NCI-H524 treated with DMSO at 0.1 percent for 48 hours (cell line): Measurements from ENCODE around the gene CYP4F12.

ENCODE experiments used
- DNase-seq: peaks from one replicate; lab custom pipeline; 2025; lab: John Stamatoyannopoulos, UW

CYP4F12 gene, protein sequence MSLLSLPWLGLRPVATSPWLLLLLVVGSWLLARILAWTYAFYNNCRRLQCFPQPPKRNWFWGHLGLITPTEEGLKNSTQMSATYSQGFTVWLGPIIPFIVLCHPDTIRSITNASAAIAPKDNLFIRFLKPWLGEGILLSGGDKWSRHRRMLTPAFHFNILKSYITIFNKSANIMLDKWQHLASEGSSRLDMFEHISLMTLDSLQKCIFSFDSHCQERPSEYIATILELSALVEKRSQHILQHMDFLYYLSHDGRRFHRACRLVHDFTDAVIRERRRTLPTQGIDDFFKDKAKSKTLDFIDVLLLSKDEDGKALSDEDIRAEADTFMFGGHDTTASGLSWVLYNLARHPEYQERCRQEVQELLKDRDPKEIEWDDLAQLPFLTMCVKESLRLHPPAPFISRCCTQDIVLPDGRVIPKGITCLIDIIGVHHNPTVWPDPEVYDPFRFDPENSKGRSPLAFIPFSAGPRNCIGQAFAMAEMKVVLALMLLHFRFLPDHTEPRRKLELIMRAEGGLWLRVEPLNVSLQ

DNA sequence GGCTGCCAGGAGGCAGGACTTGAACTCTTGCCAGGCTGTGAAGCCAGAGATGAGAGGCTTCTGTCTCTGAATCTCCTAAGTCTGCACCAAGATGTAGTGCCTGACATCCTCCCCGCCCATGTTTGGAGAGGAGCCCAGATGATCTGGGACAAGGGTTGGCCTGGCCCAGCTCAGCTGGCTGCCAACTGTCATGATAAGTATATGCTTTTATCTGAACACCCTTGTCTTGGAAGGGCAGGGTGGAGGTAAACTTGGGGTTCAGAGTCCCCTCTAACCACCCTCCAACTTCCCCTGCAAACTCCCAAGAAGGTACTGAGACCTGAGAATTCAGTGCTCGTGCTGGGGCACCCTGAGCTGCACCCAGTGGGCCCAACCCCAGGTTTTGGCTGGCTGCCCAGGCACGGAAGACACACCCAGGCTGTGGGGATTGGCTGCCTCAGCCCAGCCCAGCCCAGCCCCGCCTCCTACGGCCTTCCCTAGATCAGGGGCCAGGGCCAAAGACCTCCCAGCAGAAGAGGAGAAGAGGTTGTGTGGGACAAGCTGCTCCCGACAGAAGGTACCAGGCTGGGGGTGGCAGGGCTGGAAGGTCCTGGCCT lies at the start of gene CYP4F12:
Gene CYP4F12 (plus strand): TSS at position 508 of the 596 bp plus-strand sequence. CDS start 443 bp downstream, outside the sequence.
- no peak for DNase-seq

DNA sequence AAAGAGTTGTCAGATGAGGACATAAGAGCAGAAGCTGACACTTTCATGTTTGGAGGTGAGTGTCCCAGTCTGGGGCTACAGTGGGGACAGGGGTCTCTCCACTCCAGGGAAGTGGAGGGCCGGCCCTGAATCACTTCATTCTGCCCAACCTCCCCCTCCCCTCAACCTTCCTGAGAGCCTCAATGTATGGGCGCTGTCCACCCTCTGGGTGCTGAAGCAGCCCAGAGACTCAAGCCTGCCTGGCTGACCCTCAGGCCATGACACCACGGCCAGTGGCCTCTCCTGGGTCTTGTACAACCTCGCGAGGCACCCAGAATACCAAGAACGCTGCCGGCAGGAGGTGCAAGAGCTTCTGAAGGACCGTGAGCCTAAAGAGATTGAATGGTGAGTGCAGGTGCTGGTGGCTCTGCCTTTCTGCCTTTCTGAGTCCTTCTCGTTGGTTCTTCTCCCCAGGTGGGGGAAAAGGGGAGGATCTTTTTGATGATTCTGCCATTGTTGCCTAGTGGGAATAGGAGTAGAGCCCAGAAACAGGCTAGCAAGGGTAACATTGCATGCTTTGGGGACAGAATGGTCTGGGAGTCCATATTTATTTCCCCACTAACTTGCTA lies 49.1 kb upstream of the CYP4F12 start:
- no peak for DNase-seq

DNA sequence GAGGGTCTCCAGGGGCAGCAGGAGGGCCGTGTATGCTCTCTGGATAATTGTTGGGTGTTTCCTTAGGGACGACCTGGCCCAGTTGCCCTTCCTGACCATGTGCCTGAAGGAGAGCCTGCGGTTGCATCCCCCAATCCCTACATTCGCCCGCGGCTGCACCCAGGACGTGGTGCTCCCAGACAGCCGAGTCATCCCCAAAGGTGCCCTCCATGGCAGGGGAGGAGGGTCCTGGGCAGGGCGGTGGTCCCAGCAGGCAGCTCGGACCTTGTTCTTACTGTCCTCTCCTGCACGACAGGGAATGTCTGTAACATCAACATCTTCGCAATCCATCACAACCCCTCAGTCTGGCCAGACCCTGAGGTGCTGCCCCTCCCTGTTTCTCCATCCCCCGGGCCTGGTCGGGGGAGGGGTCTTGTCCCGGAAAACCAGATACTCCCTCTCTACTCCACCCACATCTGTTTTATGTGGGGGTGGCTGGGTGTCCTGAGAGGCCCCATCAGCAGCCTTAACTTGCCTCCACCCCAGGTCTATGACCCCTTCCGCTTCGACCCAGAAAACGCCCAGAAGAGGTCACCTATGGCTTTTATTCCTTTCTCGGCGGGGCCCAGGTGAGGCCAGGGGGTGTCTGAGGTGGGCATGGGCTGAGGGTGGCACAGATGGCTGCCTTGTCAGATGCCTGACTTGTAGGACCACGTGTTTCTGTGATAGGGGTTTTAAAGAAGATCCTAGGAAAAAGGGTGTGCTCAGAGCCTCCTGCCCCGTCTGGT lies 44.5 kb upstream of the CYP4F12 start:
- DNase-seq: no peak

DNA sequence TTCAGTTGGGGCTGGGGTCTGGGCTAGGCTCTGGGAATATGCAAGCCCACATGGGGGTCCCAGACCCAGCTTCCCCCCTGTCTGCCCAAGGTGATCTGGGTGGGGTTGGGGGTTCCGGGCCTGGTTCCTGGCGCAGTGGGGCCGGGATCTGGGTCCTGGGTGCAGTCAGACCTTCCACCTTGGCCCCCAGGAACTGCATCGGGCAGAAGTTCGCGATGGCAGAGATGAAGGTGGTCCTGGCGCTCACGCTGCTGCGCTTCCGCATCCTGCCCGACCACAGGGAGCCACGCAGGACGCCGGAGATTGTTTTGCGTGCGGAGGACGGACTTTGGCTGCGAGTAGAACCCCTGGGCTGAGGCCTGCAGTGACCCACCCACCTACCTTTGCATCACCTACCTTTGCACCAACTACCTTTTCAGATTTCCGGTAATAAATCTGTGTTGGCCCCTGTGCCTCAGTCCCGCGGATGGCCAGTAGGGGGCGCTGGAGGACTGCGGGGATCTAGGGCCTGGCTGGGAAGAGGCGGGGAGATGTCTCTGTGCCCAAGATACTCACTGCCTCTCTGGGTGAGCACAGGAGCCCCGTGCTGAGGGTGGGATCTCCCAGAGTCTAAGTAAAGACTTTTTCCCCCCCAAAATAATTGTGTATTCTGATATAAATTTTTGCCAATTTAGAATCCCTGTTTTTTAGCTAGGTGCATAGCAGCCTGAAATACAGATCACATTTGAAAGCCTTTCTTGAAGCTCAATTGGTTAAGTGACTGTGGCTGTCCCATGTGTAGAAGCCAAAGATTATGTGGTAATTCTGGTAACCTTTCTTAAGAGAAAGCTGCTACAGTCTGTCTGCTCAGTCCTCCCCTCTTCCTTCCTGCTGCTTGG lies 43.6 kb upstream of the CYP4F12 start:
- DNase-seq: no peak

DNA sequence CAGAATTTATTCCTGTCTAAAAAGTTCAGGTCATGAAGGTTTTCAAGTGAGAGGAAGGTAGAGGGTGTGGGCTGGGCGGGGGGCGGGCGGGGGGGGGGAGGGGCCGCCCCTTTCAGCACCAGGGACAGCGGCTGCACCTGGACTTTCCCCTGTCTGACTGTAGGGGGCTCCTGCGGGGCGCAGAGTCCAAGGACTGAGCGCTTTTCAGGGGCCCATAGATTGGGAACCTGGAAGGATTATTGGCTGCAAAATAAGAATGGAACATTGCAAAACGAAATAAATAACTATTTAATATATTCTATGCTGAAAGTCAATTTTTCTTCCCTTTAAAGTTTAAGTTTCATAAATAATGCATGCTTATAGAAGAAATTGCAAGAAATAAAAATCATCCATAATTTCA lies 41.1 kb upstream of the CYP4F12 start:
- no peak for DNase-seq

DNA sequence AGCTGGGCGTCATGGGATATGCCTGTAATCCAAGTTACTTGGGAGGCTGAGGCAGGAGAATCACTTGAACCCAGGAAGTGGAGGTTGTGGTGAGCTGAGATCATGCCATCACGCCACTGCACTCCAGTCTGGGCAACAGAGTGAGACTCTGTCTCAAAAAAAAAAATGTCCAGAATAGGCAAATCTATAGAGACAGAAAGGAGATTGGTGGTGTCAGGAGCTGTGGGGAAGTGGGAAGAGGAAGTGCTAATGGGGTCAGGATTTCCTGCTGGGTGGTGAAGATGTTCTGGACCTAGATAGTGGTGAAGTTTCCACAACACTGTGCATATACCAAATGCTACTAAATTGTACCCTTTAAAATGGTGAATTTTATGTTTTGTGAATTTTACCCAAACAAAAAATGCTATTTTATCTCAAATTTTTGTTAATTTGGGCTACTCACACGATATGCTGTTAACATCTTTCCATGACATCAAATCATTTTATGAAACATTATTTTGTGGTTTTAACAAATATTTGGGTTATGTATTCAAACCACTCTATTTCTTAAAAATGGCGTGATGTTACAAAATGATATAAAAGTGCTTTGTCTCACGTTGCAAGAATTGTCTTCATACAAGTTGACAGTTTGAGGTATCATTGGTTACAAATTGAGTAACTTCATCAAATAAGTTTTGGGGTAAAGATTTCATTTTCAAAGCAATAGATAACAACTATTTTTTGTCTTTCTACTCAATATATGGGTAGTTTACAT lies 39.6 kb upstream of the CYP4F12 start:
- no peak for DNase-seq

DNA sequence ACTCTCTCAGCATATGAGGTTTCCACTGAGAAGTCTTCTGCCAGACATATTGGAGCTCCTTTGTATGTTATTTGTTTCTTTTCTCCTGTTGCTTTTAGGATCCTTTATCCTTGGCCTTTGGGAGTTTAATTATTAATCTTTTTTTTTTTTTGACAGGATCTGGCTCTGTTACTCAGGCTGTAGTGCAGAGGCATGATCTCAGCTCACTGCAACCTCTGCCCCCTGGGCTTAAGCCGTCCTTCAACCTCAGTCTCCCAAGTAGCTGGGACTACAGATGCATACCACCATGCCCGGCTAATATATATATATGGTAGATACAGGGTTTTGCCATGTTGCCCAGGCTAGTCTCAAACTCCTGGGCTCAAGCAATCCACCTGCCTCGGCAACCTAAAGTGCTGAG lies 38.8 kb upstream of the CYP4F12 start:
- no peak for DNase-seq

DNA sequence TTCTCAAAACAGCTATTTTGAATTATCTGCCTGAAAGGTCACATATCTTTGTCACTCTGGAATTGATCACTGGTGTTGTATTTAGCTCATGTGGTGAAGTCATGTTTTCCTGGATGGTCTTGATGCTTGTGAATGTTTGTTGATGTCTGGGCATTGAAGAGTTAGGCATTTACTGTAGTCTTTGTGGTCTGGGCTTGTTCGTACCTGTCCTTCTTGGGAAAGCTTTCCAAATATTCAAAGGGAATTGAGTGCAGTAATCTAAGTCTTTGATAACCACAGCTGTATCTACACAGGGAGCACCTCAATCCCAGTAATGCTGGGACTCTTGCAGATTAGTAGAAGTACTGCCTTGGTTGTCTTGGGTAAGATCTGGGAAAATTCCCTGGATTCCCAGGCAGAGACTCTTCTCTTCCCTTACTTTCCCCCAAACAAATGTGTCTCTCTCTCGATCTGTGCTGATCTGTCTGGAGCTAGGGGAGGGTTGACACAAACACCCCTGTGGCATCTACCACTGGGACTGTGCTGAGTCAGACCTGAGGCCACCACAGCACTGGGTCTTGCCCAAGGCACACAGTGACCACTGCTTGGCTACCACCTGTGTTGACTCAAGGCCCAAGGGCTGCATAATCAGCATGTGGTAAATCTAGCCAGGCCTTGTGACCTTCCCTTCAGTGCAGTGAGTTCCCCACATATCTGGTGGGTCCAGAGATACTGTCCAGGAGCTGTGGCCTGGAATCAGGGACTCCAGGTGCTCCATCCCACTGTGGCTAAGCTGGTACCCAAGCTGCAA lies 37.7 kb upstream of the CYP4F12 start:
- no peak for DNase-seq

DNA sequence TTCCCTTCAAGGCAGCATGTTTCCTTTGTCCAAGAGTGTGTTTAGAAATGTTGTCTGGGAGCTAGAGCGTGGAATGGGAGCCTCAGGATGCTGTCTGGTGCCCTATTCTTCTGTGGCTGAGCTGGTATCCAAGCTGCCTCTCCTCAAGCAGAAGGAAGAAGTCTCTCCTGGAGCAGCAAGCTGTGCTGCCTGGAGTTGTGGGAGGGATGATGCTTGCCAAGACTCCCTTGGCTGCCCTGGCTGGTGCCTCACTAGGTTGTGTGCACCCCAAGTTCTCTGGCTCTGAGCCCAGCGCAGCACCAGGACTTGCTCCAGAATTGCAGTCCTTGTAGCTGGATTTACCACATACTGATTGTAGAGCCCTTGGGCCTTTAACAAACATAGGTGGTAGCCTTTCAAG lies 36.9 kb upstream of the CYP4F12 start:
- no peak for DNase-seq

DNA sequence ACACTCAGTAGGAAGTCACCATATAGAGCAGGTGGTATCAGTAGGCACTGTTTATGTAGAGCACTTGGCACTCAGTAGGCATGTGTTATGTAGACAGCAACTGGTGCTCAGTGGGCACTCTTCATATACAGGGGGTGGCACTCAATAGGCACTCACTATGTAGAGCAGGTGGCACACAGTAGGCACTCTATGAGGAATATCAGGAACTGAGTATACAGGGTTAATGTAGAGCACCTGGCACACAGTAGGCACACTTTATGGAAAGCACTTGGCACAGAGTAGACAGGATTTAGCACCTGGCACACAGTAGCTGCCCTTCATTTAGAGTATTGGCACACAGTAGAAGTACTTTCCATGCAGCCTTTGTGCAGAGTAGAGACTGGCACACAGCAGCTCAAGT lies 33.3 kb upstream of the CYP4F12 start:
- no peak for DNase-seq

DNA sequence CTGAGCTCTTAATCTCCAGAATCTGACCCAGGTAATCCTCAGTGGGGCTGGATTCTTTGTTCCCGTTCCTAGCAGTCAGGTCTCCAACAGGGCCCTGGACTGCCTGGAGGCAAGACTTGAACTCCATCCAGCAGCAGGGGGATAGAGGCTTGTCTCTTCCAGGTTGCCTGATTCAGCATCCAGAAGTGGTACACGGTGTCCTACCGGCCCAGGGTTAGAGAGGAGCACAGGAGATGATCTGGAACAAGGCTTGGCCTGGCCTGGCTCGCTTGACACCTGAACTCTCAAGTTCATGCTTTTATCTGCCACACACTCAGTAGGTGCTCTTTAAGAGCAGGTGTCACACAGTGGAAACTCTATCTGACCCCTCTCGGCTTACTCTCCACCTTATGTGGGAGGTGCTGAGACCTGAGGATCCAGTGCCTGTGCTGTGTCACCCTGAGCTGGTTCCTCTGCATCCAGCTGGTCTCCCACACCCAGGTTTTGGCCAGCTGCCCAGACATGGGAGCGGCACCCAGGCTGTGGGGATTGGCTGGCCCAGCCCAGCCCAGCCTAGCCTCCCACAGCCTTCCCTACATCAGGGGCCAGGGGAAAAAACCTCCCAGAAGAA lies 32.5 kb upstream of the CYP4F12 start, which contains the start of gene CYP4F3:
Gene CYP4F3 (plus strand): TSS at position 604 of the 610 bp plus-strand sequence. CDS start 519 bp downstream, outside the sequence.
- no peak for DNase-seq

DNA sequence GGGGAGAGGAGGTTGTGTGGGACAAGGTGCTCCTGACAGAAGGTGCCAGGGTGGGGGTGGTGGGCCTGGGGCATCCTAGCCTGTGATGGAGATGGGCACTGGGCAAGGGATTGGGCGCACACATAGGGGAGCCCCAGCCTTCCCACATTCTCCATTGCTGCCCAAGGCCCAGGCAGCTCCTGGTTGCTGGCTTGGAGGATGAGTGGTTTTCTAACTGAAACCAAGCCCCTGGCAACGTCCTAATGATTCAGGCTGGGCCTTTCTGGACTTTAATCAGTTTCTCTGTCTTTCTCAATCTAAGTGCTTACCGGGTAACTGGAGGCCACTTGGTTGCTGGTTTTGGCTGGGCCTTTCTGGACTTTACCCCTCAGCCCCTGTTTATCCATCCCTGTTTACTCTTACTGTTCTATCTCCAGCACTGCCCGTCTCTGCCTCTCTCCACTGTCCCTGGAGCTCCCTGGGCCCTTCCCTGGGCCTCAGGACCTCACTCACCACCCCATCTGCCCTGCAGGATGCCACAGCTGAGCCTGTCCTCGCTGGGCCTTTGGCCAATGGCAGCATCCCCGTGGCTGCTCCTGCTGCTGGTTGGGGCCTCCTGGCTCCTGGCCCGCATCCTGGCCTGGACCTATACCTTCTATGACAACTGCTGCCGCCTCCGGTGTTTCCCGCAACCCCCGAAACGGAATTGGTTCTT lies 31.8 kb upstream of the CYP4F12 start:
- no peak for DNase-seq

DNA sequence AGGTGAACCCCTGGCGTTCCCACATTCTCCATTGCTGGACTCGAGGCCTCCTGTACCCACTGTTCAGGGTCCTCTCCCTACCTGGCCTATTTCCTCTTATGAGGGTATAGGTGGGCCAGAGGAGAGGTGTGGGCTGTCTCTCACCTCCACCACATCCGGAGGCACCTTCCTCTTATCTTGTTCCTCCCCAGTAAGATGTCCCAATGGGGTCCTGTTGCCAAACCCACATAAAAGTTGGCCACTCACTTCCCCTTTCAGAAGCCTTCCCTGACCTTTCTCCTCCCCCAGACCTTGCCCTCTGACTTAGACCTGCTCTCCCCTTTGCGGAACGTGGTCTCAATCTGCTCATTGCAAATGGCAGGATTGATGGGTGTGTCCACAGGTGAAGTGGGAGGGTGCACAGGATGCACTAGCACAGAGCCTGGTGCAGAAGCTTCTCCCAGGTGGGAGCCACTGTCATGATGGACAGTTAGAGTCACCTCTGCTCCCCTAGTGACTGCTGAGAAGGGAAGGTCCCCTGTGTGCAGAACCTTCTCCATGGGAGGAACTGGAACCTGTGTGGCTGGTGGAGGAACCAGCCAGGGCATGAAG lies 30.9 kb upstream of the CYP4F12 start:
- no peak for DNase-seq

DNA sequence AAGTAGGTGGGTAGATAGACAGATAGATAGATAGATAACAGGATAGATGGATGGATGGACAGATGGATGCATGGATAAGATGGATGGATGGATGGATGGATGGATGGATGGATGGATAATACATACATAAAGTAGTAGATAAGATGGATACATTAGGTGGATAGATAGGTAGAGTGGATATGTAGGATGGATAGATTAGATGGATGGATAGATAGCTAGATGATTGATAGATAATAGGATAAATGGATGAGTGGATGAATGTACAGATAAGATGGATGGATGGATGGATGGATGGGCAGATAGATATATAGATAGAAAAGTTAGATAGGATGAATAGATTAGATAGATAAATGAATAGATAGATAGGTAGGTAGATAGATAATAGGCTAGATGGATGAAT lies 30.1 kb upstream of the CYP4F12 start:
- DNase-seq: no peak

DNA sequence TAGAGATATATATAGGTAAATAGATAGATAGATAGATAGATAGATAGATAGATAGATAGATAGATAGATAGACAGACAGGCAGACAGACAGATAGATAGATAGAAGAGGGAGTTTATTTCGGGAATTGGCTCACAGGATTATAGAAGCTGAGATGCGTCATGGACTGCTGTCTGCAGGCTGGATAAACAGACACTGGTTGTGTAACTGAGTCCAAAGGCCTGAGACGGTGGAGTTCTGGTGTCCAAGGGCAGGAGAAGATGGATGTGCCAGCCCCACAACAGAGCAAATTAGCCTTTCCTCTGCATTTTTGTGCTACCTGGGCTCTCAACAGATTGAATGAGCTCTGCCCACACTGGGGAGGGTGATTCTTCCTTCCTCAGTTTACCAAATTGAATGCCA lies 29.5 kb upstream of the CYP4F12 start:
- no peak for DNase-seq

DNA sequence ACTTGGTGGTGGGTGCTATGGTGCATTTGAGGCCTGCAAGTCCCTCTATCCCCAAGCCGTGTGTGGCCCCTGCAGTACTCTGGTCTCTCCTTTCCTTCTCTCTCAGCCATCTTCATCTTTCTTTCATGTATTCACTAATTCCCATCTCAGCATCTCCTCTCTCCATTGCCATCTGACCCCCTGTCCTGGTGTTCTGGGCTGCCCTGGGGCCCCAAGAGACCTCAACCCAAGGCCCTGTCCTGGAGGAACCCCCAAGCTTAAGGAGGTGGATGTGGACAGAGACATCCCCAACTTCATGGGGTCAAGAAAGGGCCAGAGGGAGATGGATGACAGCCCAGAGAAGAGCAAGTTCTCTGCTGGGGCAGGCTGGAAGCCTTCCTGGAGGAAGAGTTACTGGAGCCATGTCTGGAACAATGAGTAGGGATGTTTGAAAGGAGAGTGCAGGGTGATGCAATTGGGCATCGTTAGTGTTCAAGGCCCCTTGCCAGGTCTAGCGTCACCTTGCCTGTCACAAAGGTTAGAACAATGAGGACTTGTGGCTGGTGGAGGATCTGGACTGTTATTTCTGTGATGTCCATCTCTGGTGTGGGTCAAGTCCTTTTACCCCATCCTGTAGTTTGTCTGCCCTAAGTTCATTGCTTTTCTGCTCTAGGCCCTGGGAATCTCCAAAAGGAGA lies 28.7 kb upstream of the CYP4F12 start:
- no peak for DNase-seq

DNA sequence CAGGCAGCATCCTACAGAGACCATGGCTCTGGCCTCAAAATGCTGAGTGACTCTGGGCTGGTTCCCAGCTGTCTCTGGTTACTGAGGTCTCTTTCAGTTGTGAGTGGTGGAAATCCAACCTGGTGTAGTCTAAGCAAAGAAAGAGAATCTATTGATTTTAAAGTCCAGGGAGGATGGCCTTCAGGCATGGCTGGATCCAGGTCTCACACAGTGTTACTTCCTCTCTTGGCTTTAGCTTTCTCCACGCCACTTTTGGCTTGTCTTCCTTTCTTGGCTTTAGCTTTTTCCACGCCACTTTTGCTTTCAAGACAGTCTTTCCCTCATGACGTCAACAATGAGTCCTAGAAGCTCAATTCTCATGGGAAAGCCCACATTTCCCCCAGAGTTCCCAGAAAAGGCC lies 28.1 kb upstream of the CYP4F12 start:
- DNase-seq: no peak

DNA sequence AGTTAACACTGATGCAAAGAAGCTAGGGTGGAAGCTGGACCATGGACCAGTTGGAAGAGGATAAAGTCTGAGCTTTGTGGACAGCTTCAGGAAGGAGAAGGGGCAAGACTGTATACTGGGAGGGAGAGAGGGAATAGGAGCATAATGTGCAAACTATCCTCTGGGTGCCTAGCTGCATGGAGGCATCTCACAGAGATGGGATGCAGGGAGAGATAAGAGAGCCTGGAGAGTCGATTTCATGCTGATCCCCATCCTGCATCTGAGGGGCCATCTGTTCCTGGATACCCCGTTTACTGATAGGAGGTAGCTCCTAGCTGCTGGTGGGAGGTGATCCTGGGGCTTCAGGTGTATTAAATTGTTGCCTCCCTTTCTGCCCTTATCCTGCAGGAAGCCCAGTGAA lies 23.4 kb upstream of the CYP4F12 start:
- no peak for DNase-seq
